MG63 (cell line): ENCODE data around the gene GPR151. TPM values are rescaled to one million over a fixed set of nuclear protein-coding genes. Genes with fewer than 3 reads are reported as not detected.

Source experiments
- DNase-seq: peaks from one replicate; pipeline ENCODE4 v3.0.0-alpha.2; 2020
- H3K27me3 ChIP-seq: fragments of 250-450 bp; sonication (Bioruptor Pico); 2 replicates; pipeline ENCODE4 v1.5.1; 2020; ENCODE audit warnings: mild to moderate bottlenecking, moderate library complexity
- H3K36me3 ChIP-seq: fragments of 250-450 bp; sonication (Bioruptor Pico); 2 replicates; pipeline ENCODE4 v1.5.1; 2020; ENCODE audit warnings: mild to moderate bottlenecking, moderate library complexity
- H3K4me3 ChIP-seq: fragments of 250-450 bp; sonication (Bioruptor Pico); 2 replicates; pipeline ENCODE4 v1.5.1; 2020; ENCODE audit warnings: mild to moderate bottlenecking, moderate library complexity
- H3K9me3 ChIP-seq: fragments of 250-450 bp; sonication (Bioruptor Pico); 2 replicates; pipeline ENCODE4 v1.5.1; 2020; ENCODE audit warnings: mild to moderate bottlenecking, moderate library complexity
- total RNA-seq: library from RNA; depleted of rRNA; stranded (reverse); fragments of >200 nt; shearing (Covaris generic); gene quantifications from 2 replicates; pipeline ENCODE4 v1.2.3, GENCODE V29; 2014; ENCODE audit warnings: low replicate concordance; rRNA removed

GPR151 gene
- total RNA-seq, 1 experiment from 2014 or later: not detected

- H3K36me3 ChIP-seq: peaks cover 97% of the 10 kb centered on the region
- DNase-seq: no peak
- H3K9me3 ChIP-seq: no peaks in the 10 kb centered on the region
- no peaks in the 10 kb centered on the region for H3K27me3 ChIP-seq
- H3K4me3 ChIP-seq: no peak overlapping the region
These were observed 33.2 kb downstream of the GPR151 start for GRCh38 chr5:146482775-146483174.

- peak; percentile 25 for DNase-seq
- Histone ChIP-seq H3K4me3 (no peak overlapping the region), H3K9me3 (no peaks in the 10 kb centered on the region), H3K36me3 (peaks cover 86% of the 10 kb centered on the region), H3K27me3 (no peaks in the 10 kb centered on the region)
These were observed 40.1 kb downstream of the GPR151 start for GRCh38 chr5:146475906-146476305.

- no peak for DNase-seq
- H3K9me3 ChIP-seq: no peaks in the 10 kb centered on the region
- H3K36me3 ChIP-seq: peaks cover 86% of the 10 kb centered on the region
- H3K4me3 ChIP-seq: no peak overlapping the region
- no peaks in the 10 kb centered on the region for H3K27me3 ChIP-seq
These were observed 40.7 kb downstream of the GPR151 start for GRCh38 chr5:146475190-146475780.

- no peaks in the 10 kb centered on the region for H3K9me3 ChIP-seq
- peaks cover 86% of the 10 kb centered on the region for H3K36me3 ChIP-seq
- H3K4me3 ChIP-seq: no peak overlapping the region
- H3K27me3 ChIP-seq: no peaks in the 10 kb centered on the region
- DNase-seq: no peak
These were observed 41.9 kb downstream of the GPR151 start for GRCh38 chr5:146474065-146474464.

GRCh38 chr5:146467760-146468159 is 48.2 kb downstream of the GPR151 start:
- H3K9me3 ChIP-seq: no peaks in the 10 kb centered on the region
- H3K36me3 ChIP-seq: peaks cover 88% of the 10 kb centered on the region
- H3K4me3 ChIP-seq: no peak overlapping the region
- no peaks in the 10 kb centered on the region for H3K27me3 ChIP-seq
- DNase-seq: no peak

GRCh38 chr5:146466521-146467349 is 49.3 kb downstream of the GPR151 start:
- Histone ChIP-seq H3K27me3 (no peaks in the 10 kb centered on the region), H3K9me3 (no peaks in the 10 kb centered on the region), H3K36me3 (peaks cover 88% of the 10 kb centered on the region), H3K4me3 (no peak overlapping the region)
- DNase-seq: no peak

GRCh38 chr5:146463446-146463845 is 52.5 kb downstream of the GPR151 start:
- Histone ChIP-seq H3K36me3 (peaks cover 88% of the 10 kb centered on the region), H3K27me3 (no peaks in the 10 kb centered on the region), H3K4me3 (no peak overlapping the region), H3K9me3 (no peaks in the 10 kb centered on the region)
- DNase-seq: no peak

Other genes with a start within 250 kb of the GPR151 start
- not detected in 2 replicates for gene POU4F3, start 177.4 kb downstream of the GPR151 start, total RNA-seq
- 20.8 and 48.8 TPM in 2 replicates for gene TCERG1, start 68.9 kb downstream of the GPR151 start, total RNA-seq